GM19193 (cell line): ENCODE results near the gene CCDC38.

Experiments used
- POLR2A ChIP-seq: IDR thresholded peaks from 4 replicates; pipeline ENCODE4 v1.6.1; 2011; ENCODE audit not compliant: insufficient read depth, insufficient read length; ENCODE audit errors: extremely low read depth

Gene CCDC38

GRCh38 chr12:95942524-95943329, at the start of gene CCDC38:
CCDC38 (minus strand) TSS chr12:95942614; CDS start chr12:95936509, 6,105 bp downstream.
- TF ChIP-seq POLR2A, result peak; percentile 85

GRCh38 chr12:95990136-95990535, 47.7 kb upstream of the CCDC38 start:
- no peak for TF ChIP-seq POLR2A

- TF ChIP-seq POLR2A, result no peak
These were observed 47.2 kb upstream of the CCDC38 start for GRCh38 chr12:95989504-95990123.

- TF ChIP-seq POLR2A, result no peak
These were observed 46.3 kb upstream of the CCDC38 start for GRCh38 chr12:95988506-95989275.

GRCh38 chr12:95986635-95987570, 44.5 kb upstream of the CCDC38 start:
- no peak for TF ChIP-seq POLR2A

GRCh38 chr12:95984682-95985081, 42.3 kb upstream of the CCDC38 start:
- TF ChIP-seq POLR2A, result no peak

GRCh38 chr12:95982602-95983001, 40.2 kb upstream of the CCDC38 start:
- TF ChIP-seq POLR2A, result no peak

GRCh38 chr12:95980437-95980836, 38.0 kb upstream of the CCDC38 start:
- TF ChIP-seq POLR2A, result no peak

- TF ChIP-seq POLR2A, result no peak
These were observed 36.4 kb upstream of the CCDC38 start for GRCh38 chr12:95978774-95979173.

GRCh38 chr12:95978351-95978750, 35.9 kb upstream of the CCDC38 start:
- no peak for TF ChIP-seq POLR2A

GRCh38 chr12:95977764-95978305, 35.4 kb upstream of the CCDC38 start:
- no peak for TF ChIP-seq POLR2A

GRCh38 chr12:95976416-95976832, 34.0 kb upstream of the CCDC38 start:
- TF ChIP-seq POLR2A, result no peak

GRCh38 chr12:95975491-95975890, 33.1 kb upstream of the CCDC38 start:
- no peak for TF ChIP-seq POLR2A

GRCh38 chr12:95974358-95974757, 31.9 kb upstream of the CCDC38 start:
- no peak for TF ChIP-seq POLR2A
